Thoracic aorta (tissue), 2 donors: ENCODE results near the gene ZNF304. TPM values are rescaled to one million over a fixed set of nuclear protein-coding genes. Genes with fewer than 3 reads are reported as not detected.
"Not testable (repeated sequence)": the region's sequence is repeated elsewhere in the genome, so short reads cannot be mapped to it uniquely, and the experiment has no call there.

Experiments used
- ATAC-seq: fragments of 150-250 bp; one replicate; pipeline ENCODE4 v1.8.0; 2017; ENCODE audit warnings: low read depth; ENCODE audit not compliant: insufficient number of reproducible peaks, low FRiP score
- DNase-seq: peaks from one replicate; pipeline ENCODE4 v3.0.0-alpha.2; 2020; ENCODE audit warnings: low spot score
- H3K27ac ChIP-seq, 2 donors: fragments of 200-600 bp; sonication (generic); 1 replicate in 1 of 2; 2 replicates in 1 of 2; pipeline ENCODE4 v1.5.1; 2016; ENCODE audit warnings: mild to moderate bottlenecking in 2 of 2, moderate library complexity in 2 of 2
- H3K27me3 ChIP-seq: fragments of 200-600 bp; sonication (generic); replicated peaks from 2 replicates; pipeline ENCODE4 v1.6.0; 2016; ENCODE audit warnings: mild to moderate bottlenecking; ENCODE audit not compliant: insufficient read depth
- H3K36me3 ChIP-seq: fragments of 200-600 bp; sonication (generic); one replicate; pipeline ENCODE4 v1.5.1; 2016
- H3K4me1 ChIP-seq, 2 donors: fragments of 200-600 bp; sonication (generic); 1 replicate in 1 of 2; 2 replicates in 1 of 2; pipeline versions ENCODE4 v1.5.1 to v1.6.0; 2016; ENCODE audit warnings: low read depth in 2 of 2, mild to moderate bottlenecking in 1 of 2; ENCODE audit not compliant: control insufficient read depth in 1 of 2
- H3K4me3 ChIP-seq: fragments of 200-600 bp; sonication (generic); 2 replicates; pipeline ENCODE4 v1.5.1; 2016; ENCODE audit warnings: mild to moderate bottlenecking
- H3K9me3 ChIP-seq: fragments of 200-600 bp; sonication (generic); 2 replicates; pipeline ENCODE4 v1.5.1; 2016
- total RNA-seq, 2 donors: library from RNA; depleted of rRNA; stranded (reverse); fragments of >200 nt; gene quantifications; one replicate each; pipeline versions ENCODE4 v1.1.0 to v1.2.3, GENCODE V29; 2016
- TF ChIP-seq, protein P1 (sequence below): fragments of 200-600 bp; sonication (generic); IDR thresholded peaks from one replicate; pipeline ENCODE4 v1.5.1; 2019; ENCODE audit warnings: antibody characterized with exemption

ZNF304 gene
- total RNA-seq, 2 donors from 2014 or later = 6.2 to 7.5 TPM

GRCh38 chr19:57366776-57367175, 15.7 kb downstream of the ZNF304 start:
- H3K9me3 ChIP-seq = peaks cover 8% of the 10 kb centered on the region
- no peak overlapping the region for H3K4me3 ChIP-seq
- TF ChIP-seq, protein P1, sequence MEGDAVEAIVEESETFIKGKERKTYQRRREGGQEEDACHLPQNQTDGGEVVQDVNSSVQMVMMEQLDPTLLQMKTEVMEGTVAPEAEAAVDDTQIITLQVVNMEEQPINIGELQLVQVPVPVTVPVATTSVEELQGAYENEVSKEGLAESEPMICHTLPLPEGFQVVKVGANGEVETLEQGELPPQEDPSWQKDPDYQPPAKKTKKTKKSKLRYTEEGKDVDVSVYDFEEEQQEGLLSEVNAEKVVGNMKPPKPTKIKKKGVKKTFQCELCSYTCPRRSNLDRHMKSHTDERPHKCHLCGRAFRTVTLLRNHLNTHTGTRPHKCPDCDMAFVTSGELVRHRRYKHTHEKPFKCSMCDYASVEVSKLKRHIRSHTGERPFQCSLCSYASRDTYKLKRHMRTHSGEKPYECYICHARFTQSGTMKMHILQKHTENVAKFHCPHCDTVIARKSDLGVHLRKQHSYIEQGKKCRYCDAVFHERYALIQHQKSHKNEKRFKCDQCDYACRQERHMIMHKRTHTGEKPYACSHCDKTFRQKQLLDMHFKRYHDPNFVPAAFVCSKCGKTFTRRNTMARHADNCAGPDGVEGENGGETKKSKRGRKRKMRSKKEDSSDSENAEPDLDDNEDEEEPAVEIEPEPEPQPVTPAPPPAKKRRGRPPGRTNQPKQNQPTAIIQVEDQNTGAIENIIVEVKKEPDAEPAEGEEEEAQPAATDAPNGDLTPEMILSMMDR = no peak
- ATAC-seq = no peak
- peaks cover 0 to 15% of the 10 kb centered on the region in 2 donors for H3K4me1 ChIP-seq
- no peak for DNase-seq
- no peak overlapping the region for H3K27ac ChIP-seq
- peaks cover 7% of the 10 kb centered on the region for H3K36me3 ChIP-seq
- H3K27me3 ChIP-seq = no peaks in the 10 kb centered on the region

DNA sequence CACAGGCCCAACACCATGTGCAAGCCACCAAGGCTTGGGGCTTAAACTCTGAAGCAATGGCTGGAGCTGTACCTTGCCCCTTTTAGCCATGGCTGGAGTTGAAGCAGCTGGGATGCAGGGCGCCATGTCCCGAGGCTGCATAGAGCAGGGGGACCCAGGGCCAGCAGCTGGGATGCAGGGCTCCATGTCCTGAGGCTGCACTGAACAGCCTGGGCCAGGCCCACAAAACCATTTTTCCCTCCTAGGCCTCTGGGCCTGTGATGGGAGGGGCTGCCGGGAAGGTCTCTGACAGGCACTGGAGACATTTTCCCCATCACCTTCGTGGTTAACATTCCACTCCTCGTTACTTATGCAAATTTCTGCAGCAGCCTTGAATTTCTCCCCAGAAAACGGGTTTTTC, 23.1 kb downstream of the ZNF304 start:
- Histone ChIP-seq H3K4me3 (no peak overlapping the region), H3K36me3 (peaks cover 62% of the 10 kb centered on the region), H3K4me1 (no peaks in the 10 kb centered on the region), H3K27me3 (no peaks in the 10 kb centered on the region), H3K27ac (no peak overlapping the region), H3K9me3 (peaks cover 36% of the 10 kb centered on the region)
- ATAC-seq = no peak
- DNase-seq = no peak
- TF ChIP-seq, protein P1 = no peak

DNA sequence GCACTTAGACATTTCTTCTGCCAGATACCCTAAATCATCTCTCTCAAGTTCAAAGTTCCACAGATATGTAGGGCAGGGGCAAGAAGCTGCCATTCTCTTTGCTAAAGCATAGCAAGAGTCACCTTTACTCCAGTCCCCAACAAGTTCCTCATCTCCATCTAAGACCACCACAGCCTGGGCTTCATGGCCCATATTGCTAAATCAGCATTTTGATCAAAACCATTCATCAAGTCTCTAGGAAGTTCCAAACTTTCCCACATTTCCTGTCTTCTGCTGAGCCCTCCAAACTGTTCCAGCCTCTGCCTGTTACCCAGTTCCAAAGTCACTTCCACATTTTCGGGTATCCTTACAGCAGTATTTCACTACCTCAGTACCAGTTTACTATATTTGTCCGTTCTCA, 23.6 kb downstream of the ZNF304 start:
- not testable (repeated sequence) for H3K27ac ChIP-seq, H3K4me3 ChIP-seq, H3K4me1 ChIP-seq, ATAC-seq, H3K27me3 ChIP-seq, DNase-seq
- H3K9me3 ChIP-seq = peaks cover 40% of the 10 kb centered on the region
- peaks cover 62% of the 10 kb centered on the region for H3K36me3 ChIP-seq

DNA sequence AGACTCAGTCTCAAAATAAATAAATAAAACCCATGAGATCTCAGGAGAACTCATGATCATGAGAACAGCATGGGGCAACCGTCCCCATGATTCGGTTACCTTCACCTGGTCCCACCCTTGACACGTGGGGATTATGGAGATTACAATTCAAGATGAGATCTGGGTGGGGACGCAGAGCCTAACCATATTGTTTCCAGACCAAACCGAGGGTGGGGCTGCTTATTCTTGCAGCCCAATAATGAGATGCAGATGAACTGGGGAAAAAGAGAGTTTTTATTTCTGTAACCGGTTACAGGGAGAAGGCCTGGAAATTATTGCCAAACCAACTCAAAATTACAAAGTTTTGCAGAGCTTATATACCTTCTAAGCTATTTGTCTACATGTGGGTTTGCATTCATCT, 25.1 kb downstream of the ZNF304 start:
- Histone ChIP-seq H3K9me3 (peaks cover 43% of the 10 kb centered on the region), H3K36me3 (peaks cover 58% of the 10 kb centered on the region), H3K4me3 (no peak overlapping the region), H3K4me1 (no peaks in the 10 kb centered on the region), H3K27ac (no peak overlapping the region), H3K27me3 (no peaks in the 10 kb centered on the region)
- ATAC-seq = no peak
- TF ChIP-seq, protein P1 = no peak
- DNase-seq = no peak

DNA sequence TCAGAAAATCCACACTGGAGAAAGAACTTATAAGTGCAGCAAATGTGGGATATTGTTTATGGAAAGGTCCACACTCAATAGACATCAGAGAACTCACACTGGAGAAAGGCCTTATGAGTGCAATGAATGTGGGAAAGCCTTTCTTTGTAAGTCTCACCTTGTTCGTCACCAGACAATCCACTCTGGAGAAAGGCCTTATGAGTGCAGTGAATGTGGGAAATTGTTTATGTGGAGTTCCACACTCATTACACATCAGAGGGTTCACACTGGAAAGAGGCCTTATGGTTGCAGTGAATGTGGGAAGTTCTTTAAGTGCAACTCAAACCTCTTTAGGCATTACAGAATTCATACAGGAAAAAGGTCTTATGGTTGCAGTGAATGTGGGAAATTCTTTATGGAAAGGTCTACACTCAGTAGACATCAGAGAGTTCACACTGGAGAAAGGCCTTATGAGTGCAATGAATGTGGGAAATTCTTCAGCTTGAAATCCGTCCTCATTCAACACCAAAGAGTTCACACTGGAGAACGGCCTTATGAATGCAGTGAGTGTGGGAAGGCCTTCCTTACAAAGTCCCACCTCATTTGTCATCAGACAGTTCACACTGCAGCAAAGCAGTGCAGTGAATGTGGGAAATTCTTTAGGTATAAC, 26.6 kb downstream of the ZNF304 start:
- no peak overlapping the region for H3K4me3 ChIP-seq
- no peak overlapping the region for H3K27ac ChIP-seq
- H3K4me1 ChIP-seq = no peaks in the 10 kb centered on the region
- peaks cover 43% of the 10 kb centered on the region for H3K9me3 ChIP-seq
- H3K36me3 ChIP-seq = peaks cover 47% of the 10 kb centered on the region
- DNase-seq = no peak
- TF ChIP-seq, protein P1 = no peak
- H3K27me3 ChIP-seq = no peaks in the 10 kb centered on the region
- no peak for ATAC-seq

DNA sequence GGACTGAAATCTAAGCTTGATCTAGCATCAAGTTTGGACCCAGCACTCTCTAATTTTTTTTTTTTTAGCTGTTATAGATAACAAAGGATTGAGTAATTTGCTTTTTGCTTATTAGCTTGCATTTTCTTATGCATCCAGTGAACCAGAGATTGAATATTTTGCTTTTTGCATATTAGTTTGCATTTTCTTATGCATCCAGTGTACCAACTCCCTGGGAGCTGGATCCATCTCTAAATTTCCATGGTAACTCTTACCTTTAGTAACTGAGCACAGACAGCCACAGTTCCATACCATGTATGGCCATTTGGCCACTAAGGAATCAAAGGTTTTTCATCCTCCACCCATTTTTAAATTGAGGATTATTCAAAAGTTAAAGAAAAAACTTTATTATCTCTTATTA, 29.9 kb downstream of the ZNF304 start:
- no peak for DNase-seq
- ATAC-seq = no peak
- peaks cover 35% of the 10 kb centered on the region for H3K9me3 ChIP-seq

More for the DNA sequence above, 29.9 kb downstream of the ZNF304 start:
- Histone ChIP-seq H3K27ac (no peak overlapping the region), H3K4me1 (no peaks in the 10 kb centered on the region), H3K4me3 (no peak overlapping the region), H3K36me3 (peaks cover 25% of the 10 kb centered on the region), H3K27me3 (no peaks in the 10 kb centered on the region)
- TF ChIP-seq, protein P1 = no peak
